HCT116 (cell line): ENCODE data around the gene MACF1. TPM values are rescaled to one million over a fixed set of nuclear protein-coding genes. Genes with fewer than 3 reads are reported as not detected.

Experiments used
- ATAC-seq: fragments of 200-7000 bp; cut with Tn5 transposase; 2 replicates; pipeline ENCODE4 v1.9.1; 2020; ENCODE audit warnings: mild to moderate bottlenecking, moderate library complexity
- BruUV-seq: library from RNA; stranded (reverse); fragments of 400-500 nt; replicated peaks from 2 replicates; lab custom pipeline; 2021; lab: Mats Ljungman, UMichigan
- CTCF ChIA-PET: fragments of 300-600 bp; sonication (Branson Sonifier 250); formaldehyde crosslinking; loops from one replicate; lab custom pipeline; 2021; ENCODE audit warnings: antibody characterized with exemption; lab: Charles Lee
- POLR2A ChIA-PET: fragments of 300-600, 350-600 bp; sonication (Branson Sonifier 250); formaldehyde crosslinking; loops from one replicate; lab custom pipeline; 2021; ENCODE audit warnings: antibody characterized with exemption; lab: Charles Lee
- RAD21 ChIA-PET, 2 experiments: fragments of 300-600 bp; sonication (Branson Sonifier 250); formaldehyde crosslinking; loops; one replicate each; lab custom pipeline; 2023; ENCODE audit warnings: low total read pairs in 2 of 2; ENCODE audit not compliant: uncharacterized antibody in 2 of 2, unreplicated experiment in 2 of 2, low non-redundant PET in 1 of 2; lab: Charles Lee
- DNase-seq: peaks from one replicate; pipeline ENCODE4 v3.0.0-alpha.2; 2010; ENCODE audit warnings: low read depth, low spot score
- H2AFZ ChIP-seq: fragments of 200-600 bp; shearing (Covaris generic), sonication (generic); 2 replicates; pipeline ENCODE4 v1.6.1; 2017; ENCODE audit warnings: low read depth, mixed run types, mixed read lengths, antibody characterized with exemption, low read length; ENCODE audit not compliant: poor library complexity, severe bottlenecking
- H3K27ac ChIP-seq: 2 replicates; pipeline ENCODE4 v1.5.1; 2012; ENCODE audit warnings: low read depth, low read length
- H3K27me3 ChIP-seq: fragments of 200-600 bp; sonication (generic); 2 replicates; pipeline ENCODE4 v1.6.1; 2016; ENCODE audit warnings: mixed run types, low read length, mixed read lengths; ENCODE audit not compliant: insufficient read depth
- H3K36me3 ChIP-seq, 2 experiments: fragments of 200-500 bp in 1 of 2; fragments of 200-600 bp in 1 of 2; sonication (Bioruptor generic) in 1 of 2; sonication (generic) in 1 of 2; 2 replicates each; pipeline versions ENCODE4 v1.5.1 to v1.6.1; 2014 to 2016; ENCODE audit warnings: low read length in 2 of 2, inconsistent platforms in 1 of 2, mixed read lengths in 1 of 2, mixed run types in 1 of 2; ENCODE audit not compliant: insufficient read depth in 2 of 2, control insufficient read depth in 1 of 2
- H3K4me1 ChIP-seq, 2 experiments: fragments of 200-600 bp in 1 of 2; sonication (generic) in 1 of 2; 2 replicates each; pipeline versions ENCODE4 v1.5.1 to v1.6.1; 2012 to 2017; ENCODE audit warnings: low read length in 2 of 2, inconsistent platforms in 1 of 2, mild to moderate bottlenecking in 1 of 2, mixed read lengths in 1 of 2, mixed run types in 1 of 2, moderate library complexity in 1 of 2; ENCODE audit not compliant: insufficient read depth in 2 of 2, control insufficient read depth in 1 of 2
- H3K4me2 ChIP-seq: fragments of 200-600 bp; sonication (generic); 2 replicates; pipeline ENCODE4 v1.6.1; 2017; ENCODE audit warnings: mixed run types, low read length, mixed read lengths
- H3K4me3 ChIP-seq, 2 experiments: fragments of 200-600 bp in 1 of 2; sonication (generic) in 1 of 2; replicated peaks in 1 of 2; 2 replicates each; pipeline ENCODE4 v1.5.1; 2011 to 2016; ENCODE audit warnings: low read length in 2 of 2, control low read depth in 1 of 2, low read depth in 1 of 2, mild to moderate bottlenecking in 1 of 2, mixed read lengths in 1 of 2, mixed run types in 1 of 2
- H3K79me2 ChIP-seq: fragments of 200-600 bp; sonication (generic); 2 replicates; pipeline ENCODE4 v1.6.1; 2017; ENCODE audit warnings: mild to moderate bottlenecking, mixed run types, low read length, moderate library complexity, mixed read lengths; ENCODE audit not compliant: insufficient read depth
- H3K9ac ChIP-seq: fragments of 200-600 bp; sonication (generic); 2 replicates; pipeline ENCODE4 v1.6.1; 2016; ENCODE audit warnings: low read length, mixed read lengths
- H3K9me2 ChIP-seq: fragments of 200-600 bp; sonication (generic), shearing (Covaris generic); 2 replicates; pipeline ENCODE4 v1.6.1; 2017; ENCODE audit warnings: mixed run types, mild to moderate bottlenecking, moderate library complexity; ENCODE audit not compliant: insufficient read depth
- H3K9me3 ChIP-seq, 2 experiments: fragments of 200-500 bp in 1 of 2; fragments of 200-600 bp in 1 of 2; sonication (Bioruptor generic) in 1 of 2; sonication (generic) in 1 of 2; 2 replicates each; pipeline ENCODE4 v1.6.1; 2014 to 2017; ENCODE audit warnings: low read length in 2 of 2, mixed read lengths in 2 of 2, inconsistent platforms in 1 of 2, low read depth in 1 of 2, mild to moderate bottlenecking in 1 of 2, mixed run types in 1 of 2, moderate library complexity in 1 of 2; ENCODE audit not compliant: control insufficient read depth in 1 of 2, insufficient read depth in 1 of 2
- H4K20me1 ChIP-seq: fragments of 200-600 bp; sonication (generic), shearing (Covaris generic); 2 replicates; pipeline ENCODE4 v1.6.1; 2017; ENCODE audit warnings: mixed run types, mild to moderate bottlenecking, moderate library complexity; ENCODE audit not compliant: insufficient read depth
- CBX3 ChIP-seq: IDR thresholded peaks from 2 replicates; pipeline ENCODE4 v1.6.1; 2012; ENCODE audit warnings: low read depth
- CEBPB ChIP-seq: IDR thresholded peaks from 2 replicates; pipeline ENCODE4 v1.6.1; 2012; ENCODE audit warnings: low read depth
- CTCF ChIP-seq, 3 experiments: fragments of 200-600 bp in 1 of 3; sonication (generic) in 1 of 3; IDR thresholded peaks in 2 of 3; conservative IDR thresholded peaks in 1 of 3; 2 replicates each; pipeline ENCODE4 v1.5.1; 2012 to 2017; ENCODE audit warnings: low read depth in 2 of 3, low read length in 2 of 3, antibody characterized with exemption in 1 of 3, borderline replicate concordance in 1 of 3, control low read depth in 1 of 3, mild to moderate bottlenecking in 1 of 3, mixed read lengths in 1 of 3, mixed run types in 1 of 3, moderate library complexity in 1 of 3; ENCODE audit not compliant: insufficient read depth in 1 of 3
- EGR1 ChIP-seq: IDR thresholded peaks from 2 replicates; pipeline ENCODE4 v1.6.1; 2012; ENCODE audit warnings: low read depth
- ELF1 ChIP-seq: IDR thresholded peaks from 2 replicates; pipeline ENCODE4 v1.6.1; 2012; ENCODE audit warnings: low read depth, borderline replicate concordance
- EZH2 ChIP-seq: fragments of 200-600 bp; sonication (generic); IDR thresholded peaks from 2 replicates; pipeline ENCODE4 v1.6.1; 2017; ENCODE audit warnings: antibody characterized with exemption, mixed run types
- EZH2phosphoT487 ChIP-seq: fragments of 200-600 bp; IDR thresholded peaks from 2 replicates; pipeline ENCODE4 v1.6.1; 2018; ENCODE audit warnings: antibody characterized with exemption, borderline replicate concordance
- FOSL1 ChIP-seq: IDR thresholded peaks from 2 replicates; pipeline ENCODE4 v1.6.1; 2012; ENCODE audit warnings: low read depth
- JUND ChIP-seq: IDR thresholded peaks from 2 replicates; pipeline ENCODE4 v1.6.1; 2012
- MAX ChIP-seq: IDR thresholded peaks from 2 replicates; pipeline ENCODE4 v1.6.1; 2012
- POLR2A ChIP-seq: IDR thresholded peaks from 2 replicates; pipeline ENCODE4 v1.7.0; 2011; ENCODE audit warnings: borderline replicate concordance; ENCODE audit not compliant: insufficient read depth, insufficient read length; ENCODE audit errors: extremely low read depth
- RAD21 ChIP-seq: IDR thresholded peaks from 2 replicates; pipeline ENCODE4 v1.6.1; 2012; ENCODE audit warnings: low read depth, mild to moderate bottlenecking
- SIN3A ChIP-seq: IDR thresholded peaks from 2 replicates; pipeline ENCODE4 v1.6.1; 2012; ENCODE audit warnings: low read depth
- SP1 ChIP-seq: IDR thresholded peaks from 2 replicates; pipeline ENCODE4 v1.6.1; 2012; ENCODE audit warnings: low read depth
- SRF ChIP-seq: IDR thresholded peaks from 2 replicates; pipeline ENCODE4 v1.6.1; 2012; ENCODE audit warnings: low read depth
- TCF7L2 ChIP-seq: IDR thresholded peaks from 2 replicates; pipeline ENCODE4 v1.7.0; 2011; ENCODE audit warnings: borderline replicate concordance, inconsistent platforms; ENCODE audit not compliant: insufficient read depth, insufficient read length; ENCODE audit errors: extremely low read depth
- YY1 ChIP-seq: IDR thresholded peaks from 2 replicates; pipeline ENCODE4 v1.6.1; 2011; ENCODE audit warnings: low read length, low read depth, moderate library complexity, mild to moderate bottlenecking; ENCODE audit not compliant: insufficient replicate concordance; ENCODE audit errors: extremely low read depth
- ZNF274 ChIP-seq: fragments of 200-500 bp; sonication (Bioruptor generic); IDR thresholded peaks from 2 replicates; pipeline ENCODE4 v1.6.1; 2014; ENCODE audit warnings: mild to moderate bottlenecking, low read depth, low read length, inconsistent platforms
- intact Hi-C: fragments of 100-400 bp; cut with micrococcal nuclease; formaldehyde crosslinking; loops from 2 replicates; pipeline ENCODE4 v1.10.0; 2022
- total RNA-seq: library from RNA; stranded (reverse); gene quantifications from one replicate; pipeline ENCODE4 v1.2.1, GENCODE V29; 2021; ENCODE audit not compliant: unreplicated experiment
- TF ChIP-seq, protein P1 (sequence below): IDR thresholded peaks from 2 replicates; pipeline ENCODE4 v1.6.1; 2011; ENCODE audit warnings: mild to moderate bottlenecking, low read length, moderate library complexity; ENCODE audit not compliant: insufficient replicate concordance; ENCODE audit errors: extremely low read depth
- TF ChIP-seq, protein P2 (sequence below): IDR thresholded peaks from 2 replicates; pipeline ENCODE4 v1.6.1; 2012

MACF1 gene
- total RNA-seq, 1 experiment from 2014 or later = 146 TPM

GRCh38 chr1:39393645-39394044, 189.2 kb downstream of the MACF1 start:
- H4K20me1 ChIP-seq = no peaks in the 10 kb centered on the region
- RAD21 ChIA-PET = no interaction called here
- POLR2A ChIA-PET = interaction anchor here (1.1 to 2.5 kb wide), 2 partner anchors 13 to 17 kb away, joined by 3 to 18 read pairs; no protein-coding TSS in a partner anchor
- intact Hi-C loops = loop anchor here (10.0 kb wide), 1 partner anchor 1919 kb away; the partner anchor contains the start of gene ZC3H12A
- H3K4me3 ChIP-seq = no peak overlapping the region
- peak overlapping the region; percentile 74 for H3K4me2 ChIP-seq
- H3K9me2 ChIP-seq = no peaks in the 10 kb centered on the region; the same call in 1 of the 2 replicates
- no peak for ATAC-seq
- BruUV-seq = no TSS peak
- CTCF ChIA-PET = interaction anchor here (1.1 to 2.8 kb wide), 2 partner anchors 11 to 295 kb away, joined by 4 to 8 read pairs; no protein-coding TSS in a partner anchor
- H3K36me3 ChIP-seq = no peaks in the 10 kb centered on the region
- no peaks in the 10 kb centered on the region for H3K9me3 ChIP-seq
- no peak for DNase-seq
- no peak overlapping the region for H2AFZ ChIP-seq
- TF ChIP-seq FOSL1 (no peak), EZH2 (no peak), SRF (no peak), SP1 (no peak), MAX (no peak), TCF7L2 (no peak), CBX3 (no peak), SIN3A (no peak), EZH2phosphoT487 (no peak), CTCF (IDR thresholded peaks at IDR 0.05 in 2 of 3, conservative IDR thresholded peaks at IDR 0.05 in 1 of 3; ENCODE audit: borderline replicate concordance in 1 of 3, insufficient read depth in 1 of 3, low read depth in 2 of 3, low read length in 2 of 3) (no peak), CEBPB (no peak), EGR1 (no peak), JUND (no peak), ZNF274 (no peak), POLR2A (no peak), ELF1 (no peak), RAD21 (no peak), YY1 (no peak)
- TF ChIP-seq, protein P1, sequence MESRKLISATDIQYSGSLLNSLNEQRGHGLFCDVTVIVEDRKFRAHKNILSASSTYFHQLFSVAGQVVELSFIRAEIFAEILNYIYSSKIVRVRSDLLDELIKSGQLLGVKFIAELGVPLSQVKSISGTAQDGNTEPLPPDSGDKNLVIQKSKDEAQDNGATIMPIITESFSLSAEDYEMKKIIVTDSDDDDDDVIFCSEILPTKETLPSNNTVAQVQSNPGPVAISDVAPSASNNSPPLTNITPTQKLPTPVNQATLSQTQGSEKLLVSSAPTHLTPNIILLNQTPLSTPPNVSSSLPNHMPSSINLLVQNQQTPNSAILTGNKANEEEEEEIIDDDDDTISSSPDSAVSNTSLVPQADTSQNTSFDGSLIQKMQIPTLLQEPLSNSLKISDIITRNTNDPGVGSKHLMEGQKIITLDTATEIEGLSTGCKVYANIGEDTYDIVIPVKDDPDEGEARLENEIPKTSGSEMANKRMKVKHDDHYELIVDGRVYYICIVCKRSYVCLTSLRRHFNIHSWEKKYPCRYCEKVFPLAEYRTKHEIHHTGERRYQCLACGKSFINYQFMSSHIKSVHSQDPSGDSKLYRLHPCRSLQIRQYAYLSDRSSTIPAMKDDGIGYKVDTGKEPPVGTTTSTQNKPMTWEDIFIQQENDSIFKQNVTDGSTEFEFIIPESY = no peak
- TF ChIP-seq, protein P2, sequence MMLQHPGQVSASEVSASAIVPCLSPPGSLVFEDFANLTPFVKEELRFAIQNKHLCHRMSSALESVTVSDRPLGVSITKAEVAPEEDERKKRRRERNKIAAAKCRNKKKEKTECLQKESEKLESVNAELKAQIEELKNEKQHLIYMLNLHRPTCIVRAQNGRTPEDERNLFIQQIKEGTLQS = no peak
- TF ChIP-seq, all 23 proteins: peak for 0
- H3K27me3 ChIP-seq = no peaks in the 10 kb centered on the region
- H3K9ac ChIP-seq = peak overlapping the region; percentile 53
- H3K27ac ChIP-seq = peak overlapping the region; percentile 91
- H3K4me1 ChIP-seq = peaks cover 70 to 90% of the 10 kb centered on the region in 2 experiments
- peaks cover 26% of the 10 kb centered on the region for H3K79me2 ChIP-seq
